Measurements from ENCODE around the gene HMCES.

HMCES gene

GRCh38 chr3:129245641-129246306 lies 32.9 kb upstream of the HMCES start:
- peak; percentile 82 for DNase-seq (ENCODE audit: low spot score)
- TF ChIP-seq CTCF (IDR thresholded peaks at IDR 0.05; ENCODE audit: extremely low read depth, insufficient read depth, missing control alignments) = peak; percentile 80
- in situ Hi-C loops (cut with MboI; ENCODE audit: low pct_unique_long_range_greater_than_20kb, low sequenced_read_pairs, unreplicated experiment) = loop anchor here (10.0 kb wide), 1 partner anchor 191 kb away; no protein-coding TSS in a partner anchor

- no peak for DNase-seq (ENCODE audit: low spot score)
- in situ Hi-C loops (cut with MboI; ENCODE audit: low pct_unique_long_range_greater_than_20kb, low sequenced_read_pairs, unreplicated experiment) = loop anchor here (10.0 kb wide), 1 partner anchor 192 kb away; no protein-coding TSS in a partner anchor
- TF ChIP-seq CTCF (IDR thresholded peaks at IDR 0.05; ENCODE audit: extremely low read depth, insufficient read depth, missing control alignments) = no peak
These were observed 32.0 kb upstream of the HMCES start for GRCh38 chr3:129246636-129247035.

DNA sequence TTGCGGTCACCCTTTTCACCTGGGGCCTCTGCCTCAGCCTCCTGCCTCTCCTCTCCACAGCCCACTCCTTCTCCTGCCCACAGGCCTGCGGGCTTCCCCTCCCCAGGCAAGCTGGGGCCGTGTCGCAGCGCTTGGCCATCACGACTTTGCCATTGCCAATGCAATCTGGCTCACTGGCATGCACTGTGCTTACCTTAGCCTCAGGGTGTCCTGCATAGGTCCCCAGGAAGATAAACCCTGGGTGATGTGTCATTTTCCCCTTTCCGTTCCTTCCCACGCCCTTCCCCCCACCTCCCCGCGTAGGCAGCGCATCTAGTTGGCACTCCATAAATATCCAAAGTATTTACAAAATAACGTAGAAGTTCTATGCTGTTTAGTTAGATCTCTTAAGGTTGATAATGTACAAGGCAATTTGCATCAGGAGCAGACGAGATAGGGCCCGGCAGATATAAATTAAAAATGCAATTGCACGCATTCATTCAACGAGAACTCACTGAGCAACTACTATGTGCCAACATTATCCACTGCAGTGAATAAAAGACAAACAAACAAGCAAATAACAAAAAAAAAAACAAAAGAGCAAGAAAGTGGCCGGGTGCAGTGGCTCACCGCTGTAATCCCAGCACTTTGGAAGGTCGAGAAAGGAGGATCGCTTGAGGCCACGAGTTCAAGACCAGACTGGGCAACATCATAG lies 30.2 kb upstream of the HMCES start:
- no peak for DNase-seq (ENCODE audit: low spot score)
- in situ Hi-C loops (cut with MboI; ENCODE audit: low pct_unique_long_range_greater_than_20kb, low sequenced_read_pairs, unreplicated experiment) = loop anchor here (10.0 kb wide), 1 partner anchor 194 kb away; no protein-coding TSS in a partner anchor
- no peak for TF ChIP-seq CTCF (IDR thresholded peaks at IDR 0.05; ENCODE audit: extremely low read depth, insufficient read depth, missing control alignments)

DNA sequence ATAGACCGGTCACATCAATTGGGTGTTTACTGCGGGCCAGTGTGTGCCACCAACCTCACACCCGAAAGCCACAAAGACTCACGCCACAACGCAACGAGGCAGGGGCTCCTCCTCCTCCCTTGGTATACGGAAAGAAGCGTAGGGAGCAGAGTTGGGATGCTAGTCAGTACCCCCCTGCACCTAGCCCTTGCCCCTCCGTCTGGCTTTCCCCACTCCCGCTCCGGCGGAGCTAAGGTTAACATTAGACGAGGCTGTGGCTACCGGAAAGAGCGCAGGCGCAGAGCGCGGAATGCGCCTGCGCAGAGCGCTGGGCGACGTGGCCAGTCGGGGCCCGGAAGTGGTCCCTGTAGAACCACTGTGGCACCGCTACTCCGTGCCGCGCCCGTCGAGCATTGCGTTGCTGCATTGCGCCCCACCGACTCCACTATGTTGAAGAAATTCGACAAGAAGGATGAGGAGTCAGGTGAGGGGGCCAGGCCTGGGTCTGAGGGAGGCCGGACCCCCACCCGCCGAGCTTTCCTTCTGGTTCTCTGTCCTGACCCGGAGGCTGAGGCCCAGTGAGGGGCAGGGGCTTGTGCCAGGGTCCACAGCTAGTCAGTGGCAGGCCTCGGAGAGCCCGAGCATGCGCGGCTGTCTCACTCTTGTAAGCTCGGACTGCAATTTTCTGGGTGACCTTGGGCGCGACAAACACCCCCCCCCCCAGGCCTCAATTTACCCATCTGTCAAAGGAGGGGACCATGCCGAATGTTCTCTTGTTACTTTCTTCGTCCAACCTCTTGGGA lies 29.2 kb upstream of the HMCES start, which contains the start of gene COPG1:
COPG1 (plus strand) TSS at position 323 of the 782 bp plus-strand sequence; CDS start at position 427, 104 bp downstream.
- in situ Hi-C loops (cut with MboI; ENCODE audit: low pct_unique_long_range_greater_than_20kb, low sequenced_read_pairs, unreplicated experiment) = loop anchor here (10.0 kb wide), 1 partner anchor 195 kb away; no protein-coding TSS in a partner anchor
- peak; percentile 94 for DNase-seq (ENCODE audit: low spot score)
- no peak for TF ChIP-seq CTCF (IDR thresholded peaks at IDR 0.05; ENCODE audit: extremely low read depth, insufficient read depth, missing control alignments)

- DNase-seq (ENCODE audit: low spot score) = no peak
- in situ Hi-C loops (cut with MboI; ENCODE audit: low pct_unique_long_range_greater_than_20kb, low sequenced_read_pairs, unreplicated experiment) = no loop called here
- no peak for TF ChIP-seq CTCF (IDR thresholded peaks at IDR 0.05; ENCODE audit: extremely low read depth, insufficient read depth, missing control alignments)
These were observed 25.9 kb upstream of the HMCES start for GRCh38 chr3:129252748-129253147.

DNA sequence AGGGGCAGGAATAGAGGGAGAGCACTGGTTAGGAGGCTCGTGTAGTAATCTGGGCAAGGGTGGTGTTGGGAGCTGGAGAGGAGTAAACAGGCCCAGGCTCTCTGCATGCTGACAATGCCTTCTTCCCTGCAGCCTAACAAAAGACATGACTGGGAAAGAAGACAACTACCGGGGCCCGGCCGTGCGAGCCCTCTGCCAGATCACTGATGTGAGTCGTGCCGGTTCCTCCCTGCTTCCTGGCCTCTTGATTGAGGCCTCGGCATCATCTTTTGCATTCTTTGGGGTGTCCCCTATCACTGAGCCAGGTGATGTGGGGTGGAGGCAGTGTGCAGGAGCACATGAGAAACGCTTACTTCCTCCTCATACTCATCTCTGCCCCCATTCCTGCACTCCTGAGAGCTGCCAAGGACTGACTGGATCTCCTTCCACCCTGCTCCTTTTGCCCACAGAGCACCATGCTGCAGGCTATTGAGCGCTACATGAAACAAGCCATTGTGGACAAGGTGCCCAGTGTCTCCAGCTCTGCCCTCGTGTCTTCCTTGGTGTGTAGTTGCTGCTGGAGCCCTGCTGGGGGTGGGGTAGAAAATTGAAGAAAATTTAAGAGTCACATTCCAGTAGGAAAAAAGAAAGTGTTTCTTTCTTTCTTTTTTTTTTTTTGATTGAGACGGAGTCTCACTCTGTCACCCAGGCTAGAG lies 24.0 kb upstream of the HMCES start:
- TF ChIP-seq CTCF (IDR thresholded peaks at IDR 0.05; ENCODE audit: extremely low read depth, insufficient read depth, missing control alignments) = no peak
- in situ Hi-C loops (cut with MboI; ENCODE audit: low pct_unique_long_range_greater_than_20kb, low sequenced_read_pairs, unreplicated experiment) = no loop called here
- DNase-seq (ENCODE audit: low spot score) = no peak
